GM12891 (cell line): Measurements from ENCODE around the gene ACTC1.

Source experiments
- PAX5 ChIP-seq: IDR thresholded peaks from 2 replicates; pipeline ENCODE4 v1.6.1; 2011; ENCODE audit warnings: low read length, moderate library complexity, mild to moderate bottlenecking; ENCODE audit not compliant: insufficient read depth, severe bottlenecking
- POLR2A ChIP-seq: IDR thresholded peaks from 2 replicates; pipeline ENCODE4 v1.6.1; 2011; ENCODE audit warnings: low read depth, low read length, control low read depth
- POLR2AphosphoS5 ChIP-seq: IDR thresholded peaks from 2 replicates; pipeline ENCODE4 v1.6.1; 2011; ENCODE audit warnings: low read depth, low read length, control low read depth
- SPI1 ChIP-seq: IDR thresholded peaks from 2 replicates; pipeline ENCODE4 v1.6.1; 2011; ENCODE audit warnings: low read depth, low read length, control low read depth

GRCh38 chr15:34790121-34790520 lies 5.2 kb downstream of the ACTC1 start:
- TF ChIP-seq POLR2AphosphoS5 (no peak), PAX5 (no peak), SPI1 (no peak), POLR2A (no peak)
